ENCODE measurements around the gene NDFIP2.
A peak's percentile ranks its signal among the peaks of the same experiment; 100 is the strongest.

The NDFIP2 gene

GRCh38 chr13:79462895-79463294 lies 18.1 kb upstream of the NDFIP2 start:
- DNase-seq, result no peak

GRCh38 chr13:79463604-79464003 lies 17.4 kb upstream of the NDFIP2 start:
- no peak for DNase-seq

GRCh38 chr13:79466872-79467271 lies 14.1 kb upstream of the NDFIP2 start:
- no peak for DNase-seq

GRCh38 chr13:79468402-79468801 lies 12.6 kb upstream of the NDFIP2 start:
- DNase-seq, result no peak

- no peak for DNase-seq
Measured at GRCh38 chr13:79468819-79469218, 12.1 kb upstream of the NDFIP2 start.

GRCh38 chr13:79469608-79470007 lies 11.3 kb upstream of the NDFIP2 start:
- no peak for DNase-seq

- DNase-seq, result no peak
Measured at GRCh38 chr13:79470666-79471065, 10.3 kb upstream of the NDFIP2 start.

- no peak for DNase-seq
Measured at GRCh38 chr13:79475569-79475968, 5.4 kb upstream of the NDFIP2 start.

- no peak for DNase-seq
Measured at GRCh38 chr13:79477968-79478367, 3.0 kb upstream of the NDFIP2 start.

GRCh38 chr13:79479882-79480281 lies 1.1 kb upstream of the NDFIP2 start:
- no peak for DNase-seq

GRCh38 chr13:79481685-79482052 lies 714 bp downstream of the NDFIP2 start:
- DNase-seq, result peak; percentile 28

GRCh38 chr13:79482281-79482970 lies 1.5 kb downstream of the NDFIP2 start:
- no peak for DNase-seq

GRCh38 chr13:79483086-79483706 lies 2.2 kb downstream of the NDFIP2 start:
- DNase-seq, result no peak

GRCh38 chr13:79485014-79485811 lies 4.3 kb downstream of the NDFIP2 start:
- no peak for DNase-seq

GRCh38 chr13:79486433-79487188 lies 5.7 kb downstream of the NDFIP2 start:
- DNase-seq, result no peak

- no peak for DNase-seq
Measured at GRCh38 chr13:79490326-79490725, 9.4 kb downstream of the NDFIP2 start.

GRCh38 chr13:79490824-79491223 lies 9.9 kb downstream of the NDFIP2 start:
- DNase-seq, result no peak

GRCh38 chr13:79491715-79492114 lies 10.8 kb downstream of the NDFIP2 start:
- no peak for DNase-seq

- DNase-seq, result no peak
Measured at GRCh38 chr13:79492313-79492798, 11.4 kb downstream of the NDFIP2 start.

GRCh38 chr13:79492918-79493594 lies 12.1 kb downstream of the NDFIP2 start:
- DNase-seq, result no peak

GRCh38 chr13:79496188-79496587 lies 15.2 kb downstream of the NDFIP2 start:
- DNase-seq, result no peak

- no peak for DNase-seq
Measured at GRCh38 chr13:79497064-79497463, 16.1 kb downstream of the NDFIP2 start.

GRCh38 chr13:79497852-79498251 lies 16.9 kb downstream of the NDFIP2 start:
- DNase-seq, result no peak
